KMS-11 (cell line): ENCODE data around the gene MYO9B.

Source experiments
- H2AFZ ChIP-seq: fragments of 200-600 bp; sonication (generic); 2 replicates; pipeline ENCODE4 v1.6.1; 2016; ENCODE audit warnings: antibody characterized with exemption, mixed run types, low read depth
- H3K27ac ChIP-seq: fragments of 200-600 bp; sonication (generic); 2 replicates; pipeline ENCODE4 v1.6.1; 2016; ENCODE audit warnings: mild to moderate bottlenecking, mixed run types
- H3K27me3 ChIP-seq: fragments of 200-600 bp; sonication (generic); 2 replicates; pipeline ENCODE4 v1.6.1; 2017; ENCODE audit warnings: mild to moderate bottlenecking, low read depth, mixed run types, moderate library complexity; ENCODE audit not compliant: insufficient read depth
- H3K36me3 ChIP-seq: fragments of 200-600 bp; sonication (generic); 2 replicates; pipeline ENCODE4 v1.6.1; 2017; ENCODE audit warnings: mild to moderate bottlenecking, mixed run types; ENCODE audit not compliant: insufficient read depth
- H3K4me1 ChIP-seq: fragments of 200-600 bp; sonication (generic); 2 replicates; pipeline ENCODE4 v1.6.1; 2016; ENCODE audit warnings: mild to moderate bottlenecking, low read depth, mixed run types; ENCODE audit not compliant: poor library complexity, severe bottlenecking
- H3K4me2 ChIP-seq: fragments of 200-600 bp; sonication (generic); 2 replicates; pipeline ENCODE4 v1.7.0; 2016; ENCODE audit warnings: mild to moderate bottlenecking, mixed run types
- H3K4me3 ChIP-seq: fragments of 200-600 bp; sonication (generic); IDR thresholded peaks from 2 replicates; pipeline ENCODE4 v1.6.1; 2017; ENCODE audit warnings: low read depth, low read length, mixed read lengths; ENCODE audit not compliant: insufficient read depth
- H3K79me2 ChIP-seq: fragments of 200-600 bp; sonication (generic); 2 replicates; pipeline ENCODE4 v1.6.1; 2016; ENCODE audit warnings: low read depth, mixed run types; ENCODE audit not compliant: insufficient read depth
- H3K9ac ChIP-seq: fragments of 200-600 bp; sonication (generic); 2 replicates; pipeline ENCODE4 v1.6.1; 2016; ENCODE audit warnings: mild to moderate bottlenecking, mixed run types
- H4K20me1 ChIP-seq: fragments of 200-600 bp; sonication (generic); 2 replicates; pipeline ENCODE4 v1.6.1; 2016; ENCODE audit warnings: mild to moderate bottlenecking, mixed run types; ENCODE audit not compliant: insufficient read depth
- TF ChIP-seq, protein P1 (sequence below): fragments of 200-600 bp; sonication (generic); conservative IDR thresholded peaks from 2 replicates; pipeline ENCODE4 v1.6.1; 2017; ENCODE audit warnings: low read depth, mild to moderate bottlenecking, antibody characterized with exemption, low read length, moderate library complexity, mixed read lengths

MYO9B gene

DNA sequence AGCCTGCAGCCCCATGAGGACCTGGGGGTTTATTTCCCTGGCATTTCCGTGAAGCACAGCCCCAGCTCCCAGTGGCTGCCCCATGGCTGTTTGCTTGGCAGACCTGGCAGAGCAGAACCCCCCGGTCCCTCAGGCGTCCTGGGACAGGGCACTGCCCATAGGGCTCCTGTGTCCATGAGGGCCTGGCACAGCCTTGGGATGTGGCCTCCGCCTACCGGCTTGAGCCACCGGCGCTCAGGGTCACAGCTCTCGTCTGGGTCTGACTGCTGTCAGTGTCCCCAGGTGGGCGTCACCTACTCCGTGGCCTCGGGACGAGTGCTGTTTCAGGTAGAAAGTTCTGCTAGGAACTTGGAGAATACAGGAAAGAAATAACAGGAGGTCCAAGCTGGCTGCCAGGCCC lies 52.8 kb downstream of the MYO9B start:
- no peak overlapping the region for H3K4me2 ChIP-seq
- H3K36me3 ChIP-seq, result no peaks in the 10 kb centered on the region
- no peaks in the 10 kb centered on the region for H4K20me1 ChIP-seq
- no peaks in the 10 kb centered on the region for H3K4me1 ChIP-seq
- H2AFZ ChIP-seq, result no peak overlapping the region
- no peak overlapping the region for H3K27ac ChIP-seq
- no peak overlapping the region for H3K4me3 ChIP-seq
- H3K79me2 ChIP-seq, result no peaks in the 10 kb centered on the region
- TF ChIP-seq, protein P1, sequence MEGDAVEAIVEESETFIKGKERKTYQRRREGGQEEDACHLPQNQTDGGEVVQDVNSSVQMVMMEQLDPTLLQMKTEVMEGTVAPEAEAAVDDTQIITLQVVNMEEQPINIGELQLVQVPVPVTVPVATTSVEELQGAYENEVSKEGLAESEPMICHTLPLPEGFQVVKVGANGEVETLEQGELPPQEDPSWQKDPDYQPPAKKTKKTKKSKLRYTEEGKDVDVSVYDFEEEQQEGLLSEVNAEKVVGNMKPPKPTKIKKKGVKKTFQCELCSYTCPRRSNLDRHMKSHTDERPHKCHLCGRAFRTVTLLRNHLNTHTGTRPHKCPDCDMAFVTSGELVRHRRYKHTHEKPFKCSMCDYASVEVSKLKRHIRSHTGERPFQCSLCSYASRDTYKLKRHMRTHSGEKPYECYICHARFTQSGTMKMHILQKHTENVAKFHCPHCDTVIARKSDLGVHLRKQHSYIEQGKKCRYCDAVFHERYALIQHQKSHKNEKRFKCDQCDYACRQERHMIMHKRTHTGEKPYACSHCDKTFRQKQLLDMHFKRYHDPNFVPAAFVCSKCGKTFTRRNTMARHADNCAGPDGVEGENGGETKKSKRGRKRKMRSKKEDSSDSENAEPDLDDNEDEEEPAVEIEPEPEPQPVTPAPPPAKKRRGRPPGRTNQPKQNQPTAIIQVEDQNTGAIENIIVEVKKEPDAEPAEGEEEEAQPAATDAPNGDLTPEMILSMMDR, result no peak
- H3K9ac ChIP-seq, result no peak overlapping the region
- H3K27me3 ChIP-seq, result no peaks in the 10 kb centered on the region

DNA sequence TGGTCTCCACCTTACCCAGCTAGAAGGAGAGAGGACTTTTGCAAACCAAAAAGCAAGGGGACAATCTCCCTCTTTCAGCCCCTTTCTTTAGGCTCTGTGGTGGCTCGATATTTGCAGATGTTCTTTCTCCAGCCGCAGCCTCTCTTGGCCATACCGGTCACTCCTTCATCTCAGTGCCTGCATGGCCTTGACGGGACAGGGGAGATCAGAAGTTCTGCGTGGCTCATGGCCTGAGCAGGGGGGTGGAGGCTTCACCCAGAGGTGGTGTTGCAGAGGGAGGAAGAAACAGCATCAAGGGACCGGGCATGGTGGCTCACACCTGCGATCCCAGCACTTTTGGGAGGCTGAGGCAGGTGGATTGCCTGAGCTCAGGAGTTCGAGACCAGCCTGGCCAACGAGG lies 53.2 kb downstream of the MYO9B start:
- Histone ChIP-seq H3K27ac (no peak overlapping the region), H3K4me2 (no peak overlapping the region), H3K79me2 (no peaks in the 10 kb centered on the region), H3K4me1 (no peaks in the 10 kb centered on the region), H3K36me3 (no peaks in the 10 kb centered on the region), H3K9ac (no peak overlapping the region), H2AFZ (no peak overlapping the region), H3K27me3 (no peaks in the 10 kb centered on the region), H4K20me1 (no peaks in the 10 kb centered on the region), H3K4me3 (no peak overlapping the region)
- TF ChIP-seq, protein P1, result no peak

GRCh38 chr19:17129377-17129776 lies 53.8 kb downstream of the MYO9B start:
- TF ChIP-seq, protein P1, result no peak
- Histone ChIP-seq H3K4me2 (no peak overlapping the region), H3K4me1 (no peaks in the 10 kb centered on the region), H4K20me1 (no peaks in the 10 kb centered on the region), H3K27ac (no peak overlapping the region), H3K9ac (no peak overlapping the region), H3K4me3 (no peak overlapping the region), H2AFZ (no peak overlapping the region), H3K79me2 (no peaks in the 10 kb centered on the region), H3K36me3 (no peaks in the 10 kb centered on the region), H3K27me3 (no peaks in the 10 kb centered on the region)

- no peaks in the 10 kb centered on the region for H3K36me3 ChIP-seq
- H2AFZ ChIP-seq, result no peak overlapping the region
- TF ChIP-seq, protein P1, result no peak
- H3K27me3 ChIP-seq, result no peaks in the 10 kb centered on the region
- no peaks in the 10 kb centered on the region for H3K4me1 ChIP-seq
- no peaks in the 10 kb centered on the region for H3K79me2 ChIP-seq
- H3K4me2 ChIP-seq, result no peak overlapping the region
- H3K9ac ChIP-seq, result no peak overlapping the region
- no peaks in the 10 kb centered on the region for H4K20me1 ChIP-seq
- no peak overlapping the region for H3K27ac ChIP-seq
- no peak overlapping the region for H3K4me3 ChIP-seq
These were observed 59.6 kb downstream of the MYO9B start for GRCh38 chr19:17135001-17135853.
